A549 (cell line): ENCODE data around the gene ZC3H7A. TPM values are rescaled to one million over a fixed set of nuclear protein-coding genes. Genes with fewer than 3 reads are reported as not detected.

Experiments used
- ATAC-seq, 2 experiments: fragments of 200-7000 bp in 1 of 2; fragments of >200 bp in 1 of 2; cut with Nextera tagmentation in 1 of 2; cut with Tn5 transposase in 1 of 2; 3 replicates each; pipeline versions ENCODE4 v1.8.0 to v1.9.1; 2018 to 2020; ENCODE audit warnings: mild to moderate bottlenecking in 1 of 2, moderate library complexity in 1 of 2
- CTCF ChIA-PET: fragments of 300-600 bp; sonication (Branson Sonifier 250); formaldehyde crosslinking; extraction: SDS; loops from one replicate; lab custom pipeline; 2021; ENCODE audit warnings: antibody characterized with exemption, inconsistent platforms; lab: Yijun Ruan, JAX
- POLR2A ChIA-PET: fragments of 350-600 bp; formaldehyde crosslinking; extraction: SDS; loops from one replicate; lab custom pipeline; 2021; ENCODE audit warnings: antibody characterized with exemption, inconsistent platforms; lab: Yijun Ruan, JAX
- DNase-seq, 2 experiments: peaks; one replicate each; pipeline versions ENCODE4 v3.0.0 to v3.0.0-alpha.2; 2011 to 2016; ENCODE audit warnings: low read depth in 1 of 2, low spot score in 1 of 2
- FAIRE-seq: peaks from 2 replicates; lab custom pipeline; 2011; peaks lifted over from hg19 to GRCh38; lab: Jason Lieb, UNC
- H3K27ac ChIP-seq, 2 experiments: fragments of >200 bp; sonication (Bioruptor Twin); formaldehyde crosslinking; 3 replicates each; pipeline ENCODE4 v1.5.1; 2016 to 2017
- H3K4me1 ChIP-seq: fragments of >200 bp; sonication (Bioruptor Twin); formaldehyde crosslinking; 3 replicates; pipeline ENCODE4 v1.6.1; 2016
- H3K4me2 ChIP-seq: fragments of >200 bp; sonication (Bioruptor Twin); formaldehyde crosslinking; 3 replicates; pipeline ENCODE4 v1.6.1; 2016
- H3K4me3 ChIP-seq: fragments of >200 bp; sonication (Bioruptor Twin); formaldehyde crosslinking; 3 replicates; pipeline ENCODE4 v1.5.1; 2016
- H3K9me3 ChIP-seq: fragments of >200 bp; sonication (Bioruptor Twin); formaldehyde crosslinking; 3 replicates; pipeline ENCODE4 v1.6.1; 2016
- EP300 ChIP-seq, 2 experiments: fragments of >200 bp; sonication (Bioruptor Twin); formaldehyde crosslinking; IDR thresholded peaks; 2 replicates in 1 of 2; 3 replicates in 1 of 2; pipeline ENCODE4 v1.6.1; 2016 to 2017
- ESRRA ChIP-seq: fragments of 150-350 bp; IDR thresholded peaks from 2 replicates; pipeline ENCODE4 v1.6.1; 2014; ENCODE audit warnings: mild to moderate bottlenecking, low read length, borderline replicate concordance
- FOSL2 ChIP-seq, 2 experiments: fragments of 450-650 bp in 1 of 2; fragments of >200 bp in 1 of 2; sonication (Bioruptor Twin) in 1 of 2; formaldehyde crosslinking; IDR thresholded peaks; 2 replicates each; pipeline versions ENCODE4 v1.5.0 to v1.6.1; 2016 to 2020; ENCODE audit warnings: mild to moderate bottlenecking in 1 of 2, moderate library complexity in 1 of 2
- FOXS1 ChIP-seq: fragments of 250-450 bp; sonication (Bioruptor Pico); IDR thresholded peaks from 2 replicates; pipeline ENCODE4 v1.5.0; 2020; ENCODE audit warnings: mild to moderate bottlenecking, moderate library complexity
- GATA3 ChIP-seq: IDR thresholded peaks from 2 replicates; pipeline ENCODE4 v1.6.1; 2012; ENCODE audit warnings: borderline replicate concordance
- HEYL ChIP-seq: fragments of 250-450 bp; sonication (Bioruptor Pico); IDR thresholded peaks from 2 replicates; pipeline ENCODE4 v1.8.0; 2021; ENCODE audit warnings: mild to moderate bottlenecking, moderate library complexity
- JUN ChIP-seq, 2 experiments: fragments of >200 bp; sonication (Bioruptor Twin); formaldehyde crosslinking; IDR thresholded peaks; 2 replicates in 1 of 2; 3 replicates in 1 of 2; pipeline ENCODE4 v1.6.1; 2016 to 2017
- KDM1A ChIP-seq: fragments of 200-600 bp; sonication (generic); IDR thresholded peaks from 2 replicates; pipeline ENCODE4 v1.6.1; 2016; ENCODE audit warnings: low read depth, mild to moderate bottlenecking
- NR3C1 ChIP-seq: fragments of >200 bp; sonication (Bioruptor Twin); formaldehyde crosslinking; IDR thresholded peaks from 3 replicates; pipeline ENCODE4 v1.6.1; 2017
- POLR2A ChIP-seq: IDR thresholded peaks from 2 replicates; pipeline ENCODE4 v1.6.1; 2012; ENCODE audit warnings: mild to moderate bottlenecking, low read length
- SREBF2 ChIP-seq: fragments of 450-650 bp; IDR thresholded peaks from 2 replicates; pipeline ENCODE4 v1.6.1; 2014; ENCODE audit warnings: mild to moderate bottlenecking, moderate library complexity
- WGBS: methylation state at CpG from one replicate; pipeline ENCODE4 v1.1.6; 2017; ENCODE audit errors: missing lambda C conversion rate; 5-methylcytosine and 5-hydroxymethylcytosine counted together
- polyA plus RNA-seq, 4 experiments: library from polyadenylated mRNA; depleted of rRNA in 3 of 4; stranded (reverse); fragments of >200 nt; fragmentation: RNase III in 1 of 4; extraction: RNeasy Plus Mini Kit Qiagen cat#74134 plus additional on column Dnase treatment in 1 of 4; gene quantifications; 2 replicates in 3 of 4; 3 replicates in 1 of 4; pipeline ENCODE4 v1.2.3, GENCODE V29; 2011 to 2017
- TF ChIP-seq, protein P1 (sequence below): IDR thresholded peaks from 2 replicates; pipeline ENCODE4 v1.6.1; 2012
- TF ChIP-seq, protein P2 (sequence below): fragments of 200-600 bp; sonication (generic); IDR thresholded peaks from 2 replicates; pipeline ENCODE4 v1.6.1; 2016; ENCODE audit warnings: antibody characterized with exemption, mild to moderate bottlenecking, moderate library complexity

The ZC3H7A gene
- polyA plus RNA-seq, 2 of the 4 experiments (the other 2 are of a cell fraction) = 33.8 to 41.5 TPM

DNA sequence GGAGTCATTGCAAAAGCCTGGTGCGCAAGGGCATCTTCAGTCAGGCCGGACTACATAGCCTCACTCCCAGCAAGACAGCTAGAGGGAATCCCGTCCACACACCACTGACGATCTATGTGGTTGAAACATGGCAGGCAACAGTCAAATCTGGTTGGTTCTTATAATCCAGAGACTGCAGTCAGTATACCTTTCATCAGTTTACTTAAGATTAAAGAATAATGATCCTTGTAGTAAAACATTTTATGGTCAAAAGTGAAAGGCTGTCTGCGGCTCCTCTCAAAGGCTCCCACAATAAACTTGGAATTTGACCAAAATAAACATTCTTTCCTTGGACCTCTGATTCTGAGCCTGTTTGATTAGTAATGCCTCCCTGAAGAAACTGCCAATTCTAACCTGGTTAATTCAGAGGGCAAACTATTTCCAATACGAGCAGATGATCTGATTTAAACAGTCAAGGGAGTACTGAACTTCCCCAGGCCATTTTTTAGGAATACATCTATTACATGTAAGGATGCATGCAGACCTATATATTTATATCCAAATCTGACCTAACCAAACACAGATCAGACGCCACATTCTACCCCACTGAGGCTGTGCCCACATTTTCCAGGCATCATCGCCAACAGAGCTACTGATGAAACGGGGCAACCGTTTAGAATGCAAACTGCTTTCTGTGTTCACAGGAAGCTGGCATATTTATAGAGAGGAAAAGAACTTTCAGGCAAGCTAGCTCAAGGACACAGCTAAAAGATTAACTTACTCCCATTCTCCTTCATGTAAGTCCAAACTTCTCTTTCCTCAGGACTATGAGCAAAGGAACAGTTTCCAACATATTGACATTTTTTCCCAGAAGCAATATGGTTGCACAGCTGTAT, 39.1 kb downstream of the ZC3H7A start:
- DNase-seq = peak; percentile 19 to 66
- WGBS = 37% methylated on average over 10 of the region's 10 CpGs
- peaks cover 52% of the 10 kb centered on the region for H3K4me1 ChIP-seq
- H3K4me2 ChIP-seq = peak overlapping the region; percentile 64
- POLR2A ChIA-PET = no interaction called here
- no peaks in the 10 kb centered on the region for H3K9me3 ChIP-seq
- H3K27ac ChIP-seq = peak overlapping the region; percentile 34 to 38; a peak in 3 of 6 replicates
- ATAC-seq = peak; percentile 84 to 86
- no peak overlapping the region for H3K4me3 ChIP-seq
- CTCF ChIA-PET = interaction anchor here (0.9 to 1.8 kb wide), 2 partner anchors 15 to 39 kb away, joined by 4 to 5 read pairs; partner anchors contain the start of genes TXNDC11 and ZC3H7A
- FAIRE-seq = no peak
- TF ChIP-seq ESRRA (no peak), FOXS1 (CRISPR knock-in tag) (peak; percentile 88)

DNA sequence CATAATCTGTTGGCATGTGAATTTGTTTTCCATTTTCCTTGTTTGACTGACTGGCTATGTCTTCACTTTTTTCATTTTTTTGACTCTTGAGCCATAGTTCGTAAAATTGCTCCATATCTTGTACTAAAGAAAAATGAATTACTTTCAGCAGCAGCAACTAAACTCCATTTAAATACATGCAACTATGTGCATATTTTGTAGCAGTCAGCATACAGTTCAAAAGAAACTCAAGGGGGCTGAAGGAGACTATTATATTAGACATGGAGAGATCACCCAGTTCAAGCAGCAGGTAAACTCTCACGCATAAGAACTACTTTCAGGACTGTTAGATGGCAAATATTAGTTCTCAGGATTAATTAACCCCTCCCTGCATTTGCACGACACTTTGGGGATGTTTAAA, 40.8 kb downstream of the ZC3H7A start:
- no peak overlapping the region for H3K4me3 ChIP-seq
- FAIRE-seq (no peak), DNase-seq (no peak), ATAC-seq (no peak)
- no peaks in the 10 kb centered on the region for H3K9me3 ChIP-seq
- H3K4me2 ChIP-seq = no peak overlapping the region
- no peak for TF ChIP-seq GATA3
- no peak for TF ChIP-seq HEYL (CRISPR knock-in tag)
- no peak for TF ChIP-seq ESRRA
- TF ChIP-seq JUN (IDR thresholded peaks at IDR 0.05) = no peak
- no peak for TF ChIP-seq NR3C1
- TF ChIP-seq, protein P1, sequence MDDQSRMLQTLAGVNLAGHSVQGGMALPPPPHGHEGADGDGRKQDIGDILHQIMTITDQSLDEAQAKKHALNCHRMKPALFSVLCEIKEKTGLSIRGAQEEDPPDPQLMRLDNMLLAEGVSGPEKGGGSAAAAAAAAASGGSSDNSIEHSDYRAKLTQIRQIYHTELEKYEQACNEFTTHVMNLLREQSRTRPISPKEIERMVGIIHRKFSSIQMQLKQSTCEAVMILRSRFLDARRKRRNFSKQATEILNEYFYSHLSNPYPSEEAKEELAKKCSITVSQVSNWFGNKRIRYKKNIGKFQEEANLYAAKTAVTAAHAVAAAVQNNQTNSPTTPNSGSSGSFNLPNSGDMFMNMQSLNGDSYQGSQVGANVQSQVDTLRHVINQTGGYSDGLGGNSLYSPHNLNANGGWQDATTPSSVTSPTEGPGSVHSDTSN = no peak
- TF ChIP-seq EP300 (IDR thresholded peaks at IDR 0.05) = no peak
- TF ChIP-seq SREBF2 = no peak
- no peak for TF ChIP-seq POLR2A
- TF ChIP-seq KDM1A = no peak
- WGBS = 95% methylated on average over 3 of the region's 3 CpGs
- peaks cover 52% of the 10 kb centered on the region for H3K4me1 ChIP-seq
- ChIA-PET POLR2A (no interaction called here), CTCF (interaction anchor here (1.4 kb wide), 1 partner anchor 11 kb away, joined by 6 read pairs; no protein-coding TSS in a partner anchor)
- H3K27ac ChIP-seq = peak overlapping the region in 1 of 2 experiments; percentile 11; a peak in 1 of 6 replicates

DNA sequence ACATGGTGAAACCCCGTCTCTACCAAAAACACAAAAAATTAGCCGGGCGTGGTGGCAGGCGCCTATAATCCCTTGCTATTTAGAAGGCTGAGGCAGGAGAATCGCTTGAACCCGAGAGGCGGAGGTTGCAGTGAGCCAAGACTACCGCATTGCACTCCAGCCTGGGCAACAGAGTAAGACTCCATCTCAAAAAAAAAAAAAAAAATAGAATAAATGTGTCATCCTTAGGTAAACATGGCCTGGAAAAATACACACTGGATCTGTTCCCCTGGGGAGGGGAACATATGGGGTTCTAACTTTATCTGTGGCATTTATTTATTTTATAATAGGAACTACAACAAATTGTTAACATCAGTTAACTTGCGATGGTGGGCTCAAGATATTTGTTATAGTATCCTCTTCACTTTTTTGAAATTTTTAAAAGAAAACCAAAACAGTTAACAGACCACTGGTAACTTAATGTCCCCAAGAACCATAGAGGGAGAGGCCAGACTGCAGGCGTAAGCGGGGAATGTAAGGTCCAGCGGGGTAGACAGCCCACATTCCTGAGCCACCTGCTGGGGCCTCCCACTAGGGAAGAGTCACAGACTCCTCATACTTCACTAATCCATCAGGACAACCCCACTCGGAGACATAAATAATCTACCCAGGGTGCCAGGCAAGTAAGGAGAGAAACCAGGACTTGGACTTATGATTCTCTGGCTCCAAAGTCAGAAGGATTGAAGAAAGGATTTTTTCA, 41.9 kb downstream of the ZC3H7A start:
- Histone ChIP-seq H3K4me2 (peak overlapping the region; percentile 54), H3K27ac (peak overlapping the region; percentile 37 to 59; a peak in 5 of 6 replicates), H3K4me1 (peaks cover 52% of the 10 kb centered on the region), H3K4me3 (no peak overlapping the region), H3K9me3 (no peaks in the 10 kb centered on the region)
- FAIRE-seq (no peak), DNase-seq (peak; percentile 7 to 47), ATAC-seq (peak; percentile 48 to 70; a peak in 4 of 6 replicates)
- 61% methylated on average over 13 of the region's 13 CpGs for WGBS
- no peak for TF ChIP-seq FOSL2 (IDR thresholded peaks at IDR 0.05)
- TF ChIP-seq FOSL2 (CRISPR knock-in tag; IDR thresholded peaks at IDR 0.05) = peak; percentile 37; the same call in 1 of the 2 replicates
- TF ChIP-seq, protein P2, sequence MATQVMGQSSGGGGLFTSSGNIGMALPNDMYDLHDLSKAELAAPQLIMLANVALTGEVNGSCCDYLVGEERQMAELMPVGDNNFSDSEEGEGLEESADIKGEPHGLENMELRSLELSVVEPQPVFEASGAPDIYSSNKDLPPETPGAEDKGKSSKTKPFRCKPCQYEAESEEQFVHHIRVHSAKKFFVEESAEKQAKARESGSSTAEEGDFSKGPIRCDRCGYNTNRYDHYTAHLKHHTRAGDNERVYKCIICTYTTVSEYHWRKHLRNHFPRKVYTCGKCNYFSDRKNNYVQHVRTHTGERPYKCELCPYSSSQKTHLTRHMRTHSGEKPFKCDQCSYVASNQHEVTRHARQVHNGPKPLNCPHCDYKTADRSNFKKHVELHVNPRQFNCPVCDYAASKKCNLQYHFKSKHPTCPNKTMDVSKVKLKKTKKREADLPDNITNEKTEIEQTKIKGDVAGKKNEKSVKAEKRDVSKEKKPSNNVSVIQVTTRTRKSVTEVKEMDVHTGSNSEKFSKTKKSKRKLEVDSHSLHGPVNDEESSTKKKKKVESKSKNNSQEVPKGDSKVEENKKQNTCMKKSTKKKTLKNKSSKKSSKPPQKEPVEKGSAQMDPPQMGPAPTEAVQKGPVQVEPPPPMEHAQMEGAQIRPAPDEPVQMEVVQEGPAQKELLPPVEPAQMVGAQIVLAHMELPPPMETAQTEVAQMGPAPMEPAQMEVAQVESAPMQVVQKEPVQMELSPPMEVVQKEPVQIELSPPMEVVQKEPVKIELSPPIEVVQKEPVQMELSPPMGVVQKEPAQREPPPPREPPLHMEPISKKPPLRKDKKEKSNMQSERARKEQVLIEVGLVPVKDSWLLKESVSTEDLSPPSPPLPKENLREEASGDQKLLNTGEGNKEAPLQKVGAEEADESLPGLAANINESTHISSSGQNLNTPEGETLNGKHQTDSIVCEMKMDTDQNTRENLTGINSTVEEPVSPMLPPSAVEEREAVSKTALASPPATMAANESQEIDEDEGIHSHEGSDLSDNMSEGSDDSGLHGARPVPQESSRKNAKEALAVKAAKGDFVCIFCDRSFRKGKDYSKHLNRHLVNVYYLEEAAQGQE = no peak
- POLR2A ChIA-PET = no interaction called here
- CTCF ChIA-PET = interaction anchor here (0.7 to 1.4 kb wide), 3 partner anchors 12 to 14 kb away, joined by 3 to 6 read pairs (median 3); partner anchors contain the start of gene TXNDC11
